HepG2 (cell line): ENCODE results near the gene GSDMA. TPM values are rescaled to one million over a fixed set of nuclear protein-coding genes. Genes with fewer than 3 reads are reported as not detected.
A peak's percentile ranks its signal among the peaks of the same experiment; 100 is the strongest.

Source experiments
- CTCF ChIP-seq: sonication (generic); formaldehyde crosslinking; IDR thresholded peaks from 2 replicates; pipeline ENCODE4 v1.5.0; 2020; ENCODE audit warnings: mild to moderate bottlenecking, missing genetic modification reagents, moderate library complexity
- ELF1 ChIP-seq: sonication (generic); formaldehyde crosslinking; IDR thresholded peaks from 2 replicates; pipeline ENCODE4 v1.4.0; 2020; ENCODE audit warnings: missing genetic modification reagents
- ELF3 ChIP-seq: IDR thresholded peaks from 2 replicates; pipeline ENCODE4 v1.6.1; 2016; ENCODE audit warnings: missing genetic modification reagents, missing compliant biosample characterization
- GTF3A ChIP-seq: sonication (generic); formaldehyde crosslinking; conservative IDR thresholded peaks from 2 replicates; pipeline ENCODE4 v1.4.0; 2020; ENCODE audit warnings: mild to moderate bottlenecking, missing genetic modification reagents
- HNF1B ChIP-seq: sonication (generic); formaldehyde crosslinking; IDR thresholded peaks from 2 replicates; pipeline ENCODE4 v1.5.1; 2020; ENCODE audit warnings: mild to moderate bottlenecking, moderate library complexity, missing genetic modification reagents
- PHF5A ChIP-seq: IDR thresholded peaks from one replicate; pipeline ENCODE4 v1.6.1; 2018; ENCODE audit warnings: low read depth, missing genetic modification reagents; ENCODE audit not compliant: unreplicated experiment
- RAD21 ChIP-seq: fragments of 450-650 bp; formaldehyde crosslinking; IDR thresholded peaks from 2 replicates; pipeline ENCODE4 v1.5.0; 2020; ENCODE audit warnings: mild to moderate bottlenecking
- RFXANK ChIP-seq: IDR thresholded peaks from 2 replicates; pipeline ENCODE4 v1.6.1; 2016
- RFXAP ChIP-seq: sonication (generic); formaldehyde crosslinking; IDR thresholded peaks from 2 replicates; pipeline ENCODE4 v1.4.0; 2020; ENCODE audit warnings: missing genetic modification reagents, borderline replicate concordance
- STAG1 ChIP-seq: sonication (generic); formaldehyde crosslinking; IDR thresholded peaks from 2 replicates; pipeline ENCODE4 v1.4.0; 2020; ENCODE audit warnings: missing genetic modification reagents
- ZNF24 ChIP-seq: fragments of 450-650 bp; IDR thresholded peaks from 2 replicates; pipeline ENCODE4 v1.6.1; 2017; ENCODE audit warnings: antibody characterized with exemption, mild to moderate bottlenecking
- ZNF281 ChIP-seq: sonication (generic); formaldehyde crosslinking; IDR thresholded peaks from 2 replicates; pipeline ENCODE4 v1.4.0; 2020; ENCODE audit warnings: missing genetic modification reagents, borderline replicate concordance
- ZNF883 ChIP-seq: sonication (generic); formaldehyde crosslinking; IDR thresholded peaks from 2 replicates; pipeline ENCODE4 v1.5.1; 2020; ENCODE audit warnings: mild to moderate bottlenecking, missing genetic modification reagents; ENCODE audit errors: not compliant biosample characterization
- ZSCAN12 ChIP-seq: sonication (generic); formaldehyde crosslinking; IDR thresholded peaks from 2 replicates; pipeline ENCODE4 v1.9.0; 2021; ENCODE audit warnings: mild to moderate bottlenecking, missing genetic modification reagents
- polyA plus RNA-seq, 8 experiments: library from polyadenylated mRNA; depleted of rRNA in 3 of 8; stranded (reverse) in 7 of 8; unstranded in 1 of 8; fragments of >200 nt; fragmentation: Illumina TruSeq in 4 of 8; extraction: Trizol in 4 of 8; gene quantifications; 2 replicates each; pipeline versions ENCODE4 v1.2.1 to v1.2.3, GENCODE V29; 2011 to 2016; ENCODE audit warnings: low read depth in 4 of 8, missing spikeins in 1 of 8, mixed read lengths in 1 of 8; ENCODE audit not compliant: insufficient read depth in 1 of 8
- total RNA-seq, 5 experiments: library from RNA; depleted of rRNA; stranded (reverse); fragments of >200 nt; fragmentation: Illumina TruSeq; extraction: Trizol; gene quantifications; 2 replicates each; pipeline ENCODE4 v1.2.3, GENCODE V29; 2016; ENCODE audit warnings: low read depth in 1 of 5

GSDMA gene
- total and polyA plus RNA-seq, 2 of the 13 experiments (the other 11 are each of a cell fraction or from before 2014, with no cell fraction given), result not detected

GRCh38 chr17:39939588-39940419 is 23.0 kb upstream of the GSDMA start (continued):
- TF ChIP-seq HNF1B (CRISPR knock-in tag) (0 out of 2 replicates have a peak, but pooled peaks have one; percentile 25), RFXANK (CRISPR knock-in tag) (0 out of 2 replicates have a peak, but pooled peaks have one; percentile 33), ZNF24 (no peak), RFXAP (CRISPR knock-in tag) (no peak; the same call in 1 of the 2 replicates), STAG1 (CRISPR knock-in tag) (peak; percentile 54), ZNF281 (no peak), ZSCAN12 (CRISPR knock-in tag) (no peak), PHF5A (CRISPR knock-in tag) (peak; percentile 52), ELF1 (peak; percentile 11; the same call in 1 of the 2 replicates), RAD21 (CRISPR knock-in tag) (peak; percentile 40; the same call in 1 of the 2 replicates), GTF3A (CRISPR knock-in tag) (no peak), ELF3 (peak; percentile 58), CTCF (CRISPR knock-in tag) (peak; percentile 57), ZNF883 (peak; percentile 36)
